Astrocyte of the cerebellum (primary cell): Measurements from ENCODE around the gene GMCL1.
"Not testable (repeated sequence)": the region's sequence is repeated elsewhere in the genome, so short reads cannot be mapped to it uniquely, and the experiment has no call there.

Source experiments
- DNase-seq: peaks from one replicate; pipeline ENCODE4 v3.0.0-alpha.2; 2011; ENCODE audit warnings: low read depth
- H3K4me3 ChIP-seq: 2 replicates; pipeline ENCODE4 v1.5.1; 2011; ENCODE audit warnings: mild to moderate bottlenecking, low read depth, low read length, moderate library complexity
- in situ Hi-C: cut with HindIII; loops from 2 replicates; pipeline ENCODE4 v1.10.0; 2017; ENCODE audit warnings: low sequenced_read_pairs
- TF ChIP-seq, protein P1 (sequence below): IDR thresholded peaks from 2 replicates; pipeline ENCODE4 v1.5.1; 2012; ENCODE audit warnings: low read length, low read depth, moderate library complexity, mild to moderate bottlenecking; ENCODE audit errors: missing control alignments

Gene GMCL1

DNA sequence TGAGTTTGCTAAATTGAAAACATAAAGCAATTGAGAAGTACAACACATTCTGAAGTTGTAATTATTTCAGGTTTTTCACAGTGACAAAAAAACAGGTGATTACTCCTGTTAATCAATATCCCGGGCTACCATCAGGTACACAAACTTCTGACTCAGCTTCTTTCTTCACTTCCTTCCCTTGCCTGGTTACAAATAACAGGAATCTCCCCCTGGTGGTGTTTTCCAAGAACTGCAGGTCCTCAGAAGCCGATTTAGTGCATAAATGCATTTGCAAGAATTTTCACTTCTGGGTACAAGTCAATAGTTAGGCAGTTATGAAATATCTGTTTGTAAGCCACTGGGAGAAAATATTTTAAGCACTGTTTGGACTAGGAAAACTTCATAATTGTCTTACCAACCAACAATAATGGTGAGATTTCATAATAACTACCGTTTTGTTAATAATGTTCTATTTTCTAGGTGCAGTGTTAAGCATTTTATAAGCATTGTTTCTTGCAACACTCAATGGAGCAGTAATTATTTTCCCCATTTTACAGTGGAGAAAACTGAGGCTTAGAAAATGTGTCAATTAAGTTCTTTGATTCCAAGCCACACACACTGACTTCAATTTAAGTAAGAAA lies 12.4 kb upstream of the GMCL1 start:
- TF ChIP-seq, protein P1, sequence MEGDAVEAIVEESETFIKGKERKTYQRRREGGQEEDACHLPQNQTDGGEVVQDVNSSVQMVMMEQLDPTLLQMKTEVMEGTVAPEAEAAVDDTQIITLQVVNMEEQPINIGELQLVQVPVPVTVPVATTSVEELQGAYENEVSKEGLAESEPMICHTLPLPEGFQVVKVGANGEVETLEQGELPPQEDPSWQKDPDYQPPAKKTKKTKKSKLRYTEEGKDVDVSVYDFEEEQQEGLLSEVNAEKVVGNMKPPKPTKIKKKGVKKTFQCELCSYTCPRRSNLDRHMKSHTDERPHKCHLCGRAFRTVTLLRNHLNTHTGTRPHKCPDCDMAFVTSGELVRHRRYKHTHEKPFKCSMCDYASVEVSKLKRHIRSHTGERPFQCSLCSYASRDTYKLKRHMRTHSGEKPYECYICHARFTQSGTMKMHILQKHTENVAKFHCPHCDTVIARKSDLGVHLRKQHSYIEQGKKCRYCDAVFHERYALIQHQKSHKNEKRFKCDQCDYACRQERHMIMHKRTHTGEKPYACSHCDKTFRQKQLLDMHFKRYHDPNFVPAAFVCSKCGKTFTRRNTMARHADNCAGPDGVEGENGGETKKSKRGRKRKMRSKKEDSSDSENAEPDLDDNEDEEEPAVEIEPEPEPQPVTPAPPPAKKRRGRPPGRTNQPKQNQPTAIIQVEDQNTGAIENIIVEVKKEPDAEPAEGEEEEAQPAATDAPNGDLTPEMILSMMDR: peak; percentile 89
- in situ Hi-C loops: loop anchor here (25.0 kb wide), 1 partner anchor 280 kb away; no protein-coding TSS in a partner anchor
- no peak overlapping the region for H3K4me3 ChIP-seq
- peak; percentile 86 for DNase-seq

DNA sequence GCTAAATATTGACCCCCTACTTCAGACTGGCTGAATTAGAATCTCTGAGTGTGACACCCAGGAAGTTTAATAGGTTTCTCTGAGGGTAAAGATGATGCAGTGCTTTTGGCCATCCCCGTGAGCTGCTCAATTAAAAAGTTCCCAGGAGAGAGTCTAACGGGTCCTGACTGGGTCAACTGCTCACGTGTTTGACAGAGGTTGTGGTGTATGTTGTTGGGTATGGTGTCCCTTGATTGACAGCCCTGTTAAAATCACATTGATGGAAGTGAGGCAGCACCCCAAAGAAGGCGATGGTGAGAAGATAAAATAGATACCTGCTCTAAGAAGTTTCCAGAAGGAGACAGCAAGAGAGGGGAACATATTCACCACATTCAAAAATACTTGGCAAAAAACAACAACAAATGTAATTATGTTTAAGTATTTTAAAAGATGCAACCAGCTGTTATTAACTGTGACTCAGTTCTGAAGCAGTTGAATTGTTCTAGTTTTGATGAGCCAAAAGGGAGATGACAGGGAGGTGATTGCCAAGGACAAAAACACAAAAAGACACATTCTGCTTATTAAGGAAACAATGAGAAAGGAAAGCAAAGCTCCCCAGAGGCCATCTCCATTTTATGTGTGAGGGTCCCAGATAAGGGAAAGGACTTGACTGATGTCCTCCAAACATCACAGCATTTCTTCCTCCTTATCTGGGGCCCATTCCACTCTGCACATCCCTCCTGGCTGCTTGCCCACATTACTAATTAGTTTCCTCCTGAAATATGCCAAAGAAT lies 11.5 kb upstream of the GMCL1 start:
- in situ Hi-C loops: loop anchor here (25.0 kb wide), 1 partner anchor 281 kb away; no protein-coding TSS in a partner anchor
- no peak for DNase-seq
- H3K4me3 ChIP-seq: no peak overlapping the region
- TF ChIP-seq, protein P1: no peak

DNA sequence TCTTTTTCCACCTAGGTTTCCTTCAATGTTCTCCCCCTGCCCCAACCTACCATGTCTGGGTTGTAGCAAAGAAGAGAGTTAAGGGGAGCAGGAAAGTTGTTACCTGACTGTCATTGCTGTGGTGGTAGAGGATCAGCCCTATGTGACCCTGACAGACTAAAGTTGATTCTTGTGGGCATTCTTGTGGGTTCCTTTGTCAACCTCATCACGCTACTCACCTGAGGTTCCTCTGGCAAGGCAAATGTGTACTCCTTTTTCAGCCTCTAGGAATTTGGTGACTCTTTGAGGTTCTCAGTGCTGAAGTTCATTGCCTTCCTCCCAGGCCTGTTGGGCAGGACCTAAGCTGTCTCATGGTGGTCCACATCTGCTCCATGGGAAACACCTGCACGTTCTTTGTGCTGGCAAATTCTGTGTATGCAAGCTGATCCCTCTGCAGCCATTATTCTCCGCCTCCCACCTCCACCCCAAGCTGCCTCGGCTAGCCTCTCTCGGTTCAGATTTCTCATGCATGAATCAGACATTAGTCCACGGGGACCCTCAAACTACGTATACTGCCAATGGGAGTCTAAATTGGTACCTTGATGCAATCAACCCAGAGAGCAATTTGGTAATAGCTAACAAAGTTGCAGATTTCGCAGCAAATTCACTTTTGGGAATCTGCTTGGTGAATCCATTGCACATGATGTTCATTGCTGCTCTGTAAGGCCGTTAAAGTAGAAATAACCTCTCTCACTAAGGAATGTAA lies 1.5 kb upstream of the GMCL1 start:
- in situ Hi-C loops: no loop called here
- DNase-seq: no peak
- H3K4me3 ChIP-seq: no peak overlapping the region
- TF ChIP-seq, protein P1: no peak

DNA sequence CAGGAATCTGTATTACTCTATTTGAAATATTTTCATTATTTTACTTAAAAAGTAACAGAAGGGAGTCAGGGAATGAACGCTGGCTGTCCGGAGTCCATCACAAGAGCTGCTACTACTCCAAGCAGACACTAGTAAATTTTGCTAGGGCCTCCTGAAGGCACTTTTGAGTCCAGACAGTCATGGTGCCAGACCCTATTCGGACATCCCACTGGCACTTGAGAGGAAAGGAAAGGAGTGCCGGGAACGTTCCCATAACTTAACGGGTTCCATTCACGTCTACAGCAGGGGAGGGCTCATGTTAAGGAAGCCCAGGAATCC lies 563 bp upstream of the GMCL1 start:
- no peak for DNase-seq
- in situ Hi-C loops: no loop called here
- TF ChIP-seq, protein P1: no peak
- peak overlapping the region; percentile 73 for H3K4me3 ChIP-seq

DNA sequence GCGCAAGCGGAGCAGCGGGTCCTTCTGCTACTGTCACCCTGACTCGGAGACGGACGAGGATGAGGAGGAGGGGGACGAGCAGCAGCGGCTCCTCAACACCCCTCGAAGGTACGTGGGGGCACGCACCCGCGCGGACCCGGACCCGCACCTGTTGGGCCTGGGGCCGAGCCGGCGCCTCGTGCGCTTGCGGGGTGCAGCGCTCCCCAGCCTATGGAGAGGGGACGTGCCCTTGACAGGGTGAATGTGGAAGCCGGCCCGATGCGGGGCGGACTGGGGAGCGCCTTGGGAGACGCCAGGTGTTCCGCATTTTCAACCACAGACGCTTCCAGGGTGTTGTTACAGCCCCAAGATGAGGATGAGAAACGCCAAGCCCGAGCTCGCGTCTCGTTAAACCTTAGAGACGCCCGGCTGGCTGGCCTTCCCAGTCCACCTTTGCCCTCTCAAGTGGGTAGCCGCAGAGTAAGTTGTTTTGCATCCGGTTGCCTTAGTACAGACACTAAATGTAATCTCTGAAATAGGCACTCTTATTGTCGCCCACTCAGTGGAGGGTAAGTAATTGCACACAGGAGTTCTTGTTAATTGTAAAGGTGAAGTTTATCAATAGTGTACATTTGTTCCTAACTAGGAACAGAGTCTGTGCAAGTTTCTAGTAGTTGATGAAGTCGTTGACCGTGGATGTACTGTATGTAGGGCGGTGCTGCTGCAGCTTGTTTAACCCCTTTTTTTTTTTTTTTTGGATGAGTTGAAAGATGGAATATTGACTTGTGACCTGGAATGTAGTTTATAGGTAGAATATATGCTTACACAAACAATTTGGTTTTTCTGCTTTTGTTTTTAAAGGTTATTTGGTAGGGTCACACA lies 815 bp downstream of the GMCL1 start:
- in situ Hi-C loops: no loop called here
- TF ChIP-seq, protein P1: no peak
- peak overlapping the region; percentile 73 for H3K4me3 ChIP-seq
- no peak for DNase-seq

DNA sequence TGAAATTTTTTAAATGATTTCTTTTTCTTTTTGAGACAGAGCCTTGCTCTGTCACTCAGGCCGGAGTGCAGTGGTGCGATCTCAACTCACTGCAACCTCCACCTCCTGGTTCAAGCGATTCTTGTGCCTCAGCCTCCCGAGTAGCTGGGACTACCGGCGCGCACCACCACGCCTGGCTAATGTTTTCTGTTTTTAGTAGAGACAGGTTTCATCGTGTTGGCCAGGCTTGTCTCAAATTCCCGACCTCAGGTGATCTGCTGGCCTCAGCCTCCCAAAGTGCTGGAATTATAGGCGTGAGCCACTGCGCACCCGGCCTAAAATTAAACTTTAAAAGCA lies 1.4 kb downstream of the GMCL1 start:
- DNase-seq, in situ Hi-C loops: not testable (repeated sequence)

More for the DNA sequence above, 1.4 kb downstream of the GMCL1 start:
- H3K4me3 ChIP-seq: peak overlapping the region; percentile 73
